Measurements from ENCODE around the gene GP1BA. TPM values are rescaled to one million over a fixed set of nuclear protein-coding genes. Genes with fewer than 3 reads are reported as not detected.

Gene GP1BA
- total RNA-seq, 2 experiments from 2014 or later: not detected

- ChIA-PET POLR2A (interaction anchor here (0.8 to 20.8 kb wide), 22 partner anchors 8 to 236 kb away, joined by 3 to 627 read pairs (median 6); partner anchors contain the start of genes ARRB2, C17orf107, CAMTA2 and CHRNE), CTCF (interaction anchor here (0.8 to 3.1 kb wide), 11 partner anchors 9 to 519 kb away, joined by 3 to 24 read pairs (median 4); partner anchors contain the start of genes CAMTA2, CHRNE, PFN1 and SPAG7)
- Mint-ChIP-seq H3K9me3 (no peaks in the 10 kb centered on the region), H3K27ac (peak within 1 kb of the TSS; percentile 98), H3K4me1 (ENCODE audit: low read depth) (peaks cover 56% of the 10 kb centered on the region), H3K4me3 (peak within 1 kb of the TSS; percentile 97), H3K36me3 (ENCODE audit: low read depth) (peaks cover 74% of the 10 kb centered on the region), H3K27me3 (no peaks in the 10 kb centered on the region)
- intact Hi-C loops (cut with micrococcal nuclease): no loop called here
- ATAC-seq: peak; percentile 85
- TF ChIP-seq CTCF (IDR thresholded peaks at IDR 0.05): no peak
- peak; percentile 98 for DNase-seq
These were observed 7.9 kb downstream of the GP1BA start, which contains the start of the genes RNF167 and SLC25A11 for GRCh38 chr17:4939796-4940554. RNF167 (plus strand) TSS chr17:4940268; CDS start chr17:4940910, 642 bp downstream. SLC25A11 (minus strand) TSS chr17:4940046; CDS start chr17:4939910, 136 bp downstream.

- CTCF ChIA-PET: interaction anchor here (0.8 to 3.1 kb wide), 8 partner anchors 8 to 48 kb away, joined by 3 to 24 read pairs (median 4); partner anchors contain the start of genes CHRNE, PFN1 and SPAG7
- no peak for ATAC-seq
- POLR2A ChIA-PET: interaction anchor here (0.8 to 20.8 kb wide), 19 partner anchors 7 to 237 kb away, joined by 3 to 627 read pairs (median 7); partner anchors contain the start of genes ARRB2, C17orf107, CAMTA2 and CHRNE
These were observed 8.7 kb downstream of the GP1BA start for GRCh38 chr17:4940555-4941318.

GRCh38 chr17:4941319-4941610 lies 9.2 kb downstream of the GP1BA start:
- Mint-ChIP-seq H3K27me3 (no peaks in the 10 kb centered on the region), H3K27ac (peak overlapping the region; percentile 98), H3K9me3 (no peaks in the 10 kb centered on the region), H3K4me3 (peak overlapping the region; percentile 97), H3K4me1 (ENCODE audit: low read depth) (peaks cover 62% of the 10 kb centered on the region), H3K36me3 (ENCODE audit: low read depth) (peaks cover 83% of the 10 kb centered on the region)
- ATAC-seq (no peak), DNase-seq (no peak)
- CTCF ChIA-PET: interaction anchor here (1.3 to 1.8 kb wide), 3 partner anchors 26 to 40 kb away, joined by 4 to 5 read pairs (median 5); partner anchors contain the start of gene SPAG7
- POLR2A ChIA-PET: interaction anchor here (1.2 to 20.8 kb wide), 9 partner anchors 7 to 232 kb away, joined by 5 to 627 read pairs (median 16); partner anchors contain the start of genes ARRB2, C17orf107, CAMTA2 and CHRNE
- TF ChIP-seq CTCF (IDR thresholded peaks at IDR 0.05): no peak
- intact Hi-C loops (cut with micrococcal nuclease): no loop called here

More at GRCh38 chr17:4940555-4941318, 8.7 kb downstream of the GP1BA start:
- no peaks in the 10 kb centered on the region for H3K27me3 Mint-ChIP-seq
- intact Hi-C loops (cut with micrococcal nuclease): no loop called here
- DNase-seq: peak; percentile 64
- H3K4me3 Mint-ChIP-seq: peak overlapping the region; percentile 97
- no peak for TF ChIP-seq CTCF (IDR thresholded peaks at IDR 0.05)
- peaks cover 81% of the 10 kb centered on the region for H3K36me3 Mint-ChIP-seq (ENCODE audit: low read depth)
- H3K27ac Mint-ChIP-seq: peak overlapping the region; percentile 98
- H3K4me1 Mint-ChIP-seq (ENCODE audit: low read depth): peaks cover 64% of the 10 kb centered on the region
- H3K9me3 Mint-ChIP-seq: no peaks in the 10 kb centered on the region

- CTCF ChIA-PET: interaction anchor here (1.4 kb wide), 1 partner anchor 34 kb away, joined by 5 read pairs; no protein-coding TSS in a partner anchor
- Mint-ChIP-seq H3K36me3 (ENCODE audit: low read depth) (peaks cover 86% of the 10 kb centered on the region), H3K9me3 (no peaks in the 10 kb centered on the region), H3K4me3 (peak overlapping the region; percentile 97), H3K27me3 (no peaks in the 10 kb centered on the region), H3K4me1 (ENCODE audit: low read depth) (peaks cover 54% of the 10 kb centered on the region), H3K27ac (peak overlapping the region; percentile 98)
- POLR2A ChIA-PET: interaction anchor here (1.0 to 20.8 kb wide), 6 partner anchors 9 to 54 kb away, joined by 3 to 627 read pairs (median 6); partner anchors contain the start of genes C17orf107, CHRNE, ENO3 and INCA1
- DNase-seq: no peak
- intact Hi-C loops (cut with micrococcal nuclease): no loop called here
- no peak for TF ChIP-seq CTCF (IDR thresholded peaks at IDR 0.05)
- ATAC-seq: no peak
These were observed 10.9 kb downstream of the GP1BA start for GRCh38 chr17:4942760-4943508.

Data from activated CD8-positive, alpha-beta T cell treated with anti-CD3 and anti-CD28 coated beads for 36 hours (primary cell).